ENCODE measurements around the gene SLC6A17.
A peak's percentile ranks its signal among the peaks of the same experiment; 100 is the strongest.

- TF ChIP-seq, protein P1, sequence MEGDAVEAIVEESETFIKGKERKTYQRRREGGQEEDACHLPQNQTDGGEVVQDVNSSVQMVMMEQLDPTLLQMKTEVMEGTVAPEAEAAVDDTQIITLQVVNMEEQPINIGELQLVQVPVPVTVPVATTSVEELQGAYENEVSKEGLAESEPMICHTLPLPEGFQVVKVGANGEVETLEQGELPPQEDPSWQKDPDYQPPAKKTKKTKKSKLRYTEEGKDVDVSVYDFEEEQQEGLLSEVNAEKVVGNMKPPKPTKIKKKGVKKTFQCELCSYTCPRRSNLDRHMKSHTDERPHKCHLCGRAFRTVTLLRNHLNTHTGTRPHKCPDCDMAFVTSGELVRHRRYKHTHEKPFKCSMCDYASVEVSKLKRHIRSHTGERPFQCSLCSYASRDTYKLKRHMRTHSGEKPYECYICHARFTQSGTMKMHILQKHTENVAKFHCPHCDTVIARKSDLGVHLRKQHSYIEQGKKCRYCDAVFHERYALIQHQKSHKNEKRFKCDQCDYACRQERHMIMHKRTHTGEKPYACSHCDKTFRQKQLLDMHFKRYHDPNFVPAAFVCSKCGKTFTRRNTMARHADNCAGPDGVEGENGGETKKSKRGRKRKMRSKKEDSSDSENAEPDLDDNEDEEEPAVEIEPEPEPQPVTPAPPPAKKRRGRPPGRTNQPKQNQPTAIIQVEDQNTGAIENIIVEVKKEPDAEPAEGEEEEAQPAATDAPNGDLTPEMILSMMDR (conservative IDR thresholded peaks at IDR 0.05; ENCODE audit: low read depth, low read length): 0 out of 2 replicates have a peak, but pooled peaks have one; percentile 18
- TF ChIP-seq EZH2 (IDR thresholded peaks at IDR 0.05; ENCODE audit: borderline replicate concordance, low read depth, low read length, poor library complexity, severe bottlenecking): no peak
Observed at GRCh38 chr1:110130113-110130591, 20.1 kb upstream of the SLC6A17 start.

Measured in A673 (cell line).